HG02759 (cell line): Measurements from ENCODE around the gene SERPINA9.
A peak's percentile ranks its signal among the peaks of the same experiment; 100 is the strongest.
"Not testable (repeated sequence)": the region's sequence is repeated elsewhere in the genome, so short reads cannot be mapped to it uniquely, and the experiment has no call there.

ENCODE experiments used
- ATAC-seq: cut with Tn5 transposase; IDR thresholded peaks from one replicate; pipeline ENCODE4 v1.9.1; 2021; ENCODE audit warnings: mild to moderate bottlenecking, moderate library complexity; ENCODE audit not compliant: unreplicated experiment

The SERPINA9 gene

GRCh38 chr14:94486883-94487282, 10.9 kb upstream of the SERPINA9 start:
- no peak for ATAC-seq

- ATAC-seq, result no peak
These were observed 10.2 kb upstream of the SERPINA9 start for GRCh38 chr14:94485944-94486841.

GRCh38 chr14:94484481-94484880, 8.5 kb upstream of the SERPINA9 start:
- ATAC-seq, result no peak

GRCh38 chr14:94483729-94484275, 7.8 kb upstream of the SERPINA9 start:
- ATAC-seq, result no peak

GRCh38 chr14:94483071-94483451, 7.1 kb upstream of the SERPINA9 start:
- ATAC-seq, result peak; percentile 68

GRCh38 chr14:94482132-94483070, 6.4 kb upstream of the SERPINA9 start:
- ATAC-seq, result not testable (repeated sequence)

- ATAC-seq, result peak; percentile 53
These were observed 5.6 kb upstream of the SERPINA9 start for GRCh38 chr14:94481468-94482131.

- no peak for ATAC-seq
These were observed 4.8 kb upstream of the SERPINA9 start for GRCh38 chr14:94480809-94481208.

GRCh38 chr14:94478420-94478819, 2.4 kb upstream of the SERPINA9 start:
- no peak for ATAC-seq

- no peak for ATAC-seq
These were observed 1.4 kb downstream of the SERPINA9 start for GRCh38 chr14:94474581-94475031.

- no peak for ATAC-seq
These were observed 2.2 kb downstream of the SERPINA9 start for GRCh38 chr14:94473666-94474410.

- ATAC-seq, result no peak
These were observed 3.2 kb downstream of the SERPINA9 start for GRCh38 chr14:94472842-94473241.

GRCh38 chr14:94471045-94471444, 5.0 kb downstream of the SERPINA9 start:
- no peak for ATAC-seq

GRCh38 chr14:94470311-94470710, 5.7 kb downstream of the SERPINA9 start:
- no peak for ATAC-seq

GRCh38 chr14:94469261-94469660, 6.7 kb downstream of the SERPINA9 start:
- no peak for ATAC-seq

- ATAC-seq, result no peak
These were observed 8.1 kb downstream of the SERPINA9 start for GRCh38 chr14:94467728-94468520.

- ATAC-seq, result no peak
These were observed 9.2 kb downstream of the SERPINA9 start for GRCh38 chr14:94466706-94467370.

- no peak for ATAC-seq
These were observed 11.0 kb downstream of the SERPINA9 start for GRCh38 chr14:94465042-94465441.

GRCh38 chr14:94464290-94464689, 11.7 kb downstream of the SERPINA9 start:
- ATAC-seq, result no peak
